ENCODE data around the gene CAMTA1.

The CAMTA1 gene

DNA sequence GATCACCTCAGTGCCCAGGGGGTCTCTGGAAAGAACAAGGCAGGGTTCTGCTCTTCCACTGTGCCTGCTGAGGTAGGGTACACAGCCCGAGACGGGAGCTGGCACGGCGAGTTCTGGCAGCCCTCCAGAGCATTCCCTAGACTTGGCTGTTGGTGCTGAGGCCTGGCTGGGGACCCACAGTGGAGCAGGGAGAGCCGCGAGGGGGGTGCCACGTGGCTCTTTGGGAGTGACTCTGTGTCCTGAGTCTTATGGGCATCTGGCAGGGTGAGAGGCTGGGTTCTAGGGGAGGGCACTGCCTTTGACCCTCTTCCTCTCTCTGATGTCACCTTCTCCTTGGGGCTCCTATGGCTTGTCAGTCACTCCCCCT is 336.4 kb downstream of the CAMTA1 start:
- H3K4me3 ChIP-seq (ENCODE audit: low read depth, low read length): no peak overlapping the region
- no peak for TF ChIP-seq CTCF (IDR thresholded peaks at IDR 0.05; ENCODE audit: low read depth, low read length)

- TF ChIP-seq CTCF (IDR thresholded peaks at IDR 0.05; ENCODE audit: low read depth, low read length): no peak
- H3K4me3 ChIP-seq (ENCODE audit: low read depth, low read length): no peak overlapping the region
Measured at GRCh38 chr1:7127322-7128075, 342.2 kb downstream of the CAMTA1 start.

- no peak for TF ChIP-seq CTCF (IDR thresholded peaks at IDR 0.05; ENCODE audit: low read depth, low read length)
- H3K4me3 ChIP-seq (ENCODE audit: low read depth, low read length): no peak overlapping the region
Measured at GRCh38 chr1:7128293-7128692, 343.0 kb downstream of the CAMTA1 start.

DNA sequence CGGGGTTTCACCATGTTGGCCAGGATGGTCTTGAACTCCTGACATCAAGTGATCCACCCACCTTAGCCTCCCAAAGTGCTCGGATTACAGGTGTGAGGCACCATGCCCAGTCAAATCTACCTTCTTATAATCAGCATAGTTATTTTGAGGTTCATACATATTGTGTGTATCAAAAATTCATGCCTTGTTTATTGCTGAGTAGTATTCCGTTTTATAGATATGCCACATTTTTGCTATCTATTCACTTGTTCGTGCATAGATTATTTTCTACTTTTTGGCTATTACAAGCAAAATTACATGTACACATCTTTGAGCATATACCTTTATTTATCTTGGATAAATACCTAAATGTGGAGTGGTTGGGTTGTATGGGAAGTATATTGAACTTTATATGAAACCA is 344.9 kb downstream of the CAMTA1 start:
- no peak for TF ChIP-seq CTCF (IDR thresholded peaks at IDR 0.05; ENCODE audit: low read depth, low read length)
- H3K4me3 ChIP-seq (ENCODE audit: low read depth, low read length): no peak overlapping the region

GRCh38 chr1:7135493-7135892 is 350.2 kb downstream of the CAMTA1 start:
- TF ChIP-seq CTCF (IDR thresholded peaks at IDR 0.05; ENCODE audit: low read depth, low read length): no peak
- no peak overlapping the region for H3K4me3 ChIP-seq (ENCODE audit: low read depth, low read length)

- no peak overlapping the region for H3K4me3 ChIP-seq (ENCODE audit: low read depth, low read length)
- no peak for TF ChIP-seq CTCF (IDR thresholded peaks at IDR 0.05; ENCODE audit: low read depth, low read length)
Measured at GRCh38 chr1:7136166-7136953, 351.1 kb downstream of the CAMTA1 start.

- no peak for TF ChIP-seq CTCF (IDR thresholded peaks at IDR 0.05; ENCODE audit: low read depth, low read length)
- no peak overlapping the region for H3K4me3 ChIP-seq (ENCODE audit: low read depth, low read length)
Measured at GRCh38 chr1:7140251-7140650, 355.0 kb downstream of the CAMTA1 start.

All from WI38 (cell line).